AG09309 (cell line): ENCODE measurements around the gene TAF10.

ENCODE experiments used
- DNase-seq: peaks from one replicate; pipeline ENCODE4 v3.0.0-alpha.2; 2010; ENCODE audit warnings: low read depth
- H3K4me3 ChIP-seq: 2 replicates; pipeline ENCODE4 v1.5.1; 2011; ENCODE audit warnings: mild to moderate bottlenecking, low read depth, low read length, moderate library complexity; ENCODE audit not compliant: control insufficient read depth
- TF ChIP-seq, protein P1 (sequence below): IDR thresholded peaks from 2 replicates; pipeline ENCODE4 v1.5.1; 2011; ENCODE audit warnings: mild to moderate bottlenecking, low read depth, low read length, inconsistent platforms; ENCODE audit not compliant: insufficient read depth, control insufficient read depth; ENCODE audit errors: missing control alignments

The TAF10 gene

DNA sequence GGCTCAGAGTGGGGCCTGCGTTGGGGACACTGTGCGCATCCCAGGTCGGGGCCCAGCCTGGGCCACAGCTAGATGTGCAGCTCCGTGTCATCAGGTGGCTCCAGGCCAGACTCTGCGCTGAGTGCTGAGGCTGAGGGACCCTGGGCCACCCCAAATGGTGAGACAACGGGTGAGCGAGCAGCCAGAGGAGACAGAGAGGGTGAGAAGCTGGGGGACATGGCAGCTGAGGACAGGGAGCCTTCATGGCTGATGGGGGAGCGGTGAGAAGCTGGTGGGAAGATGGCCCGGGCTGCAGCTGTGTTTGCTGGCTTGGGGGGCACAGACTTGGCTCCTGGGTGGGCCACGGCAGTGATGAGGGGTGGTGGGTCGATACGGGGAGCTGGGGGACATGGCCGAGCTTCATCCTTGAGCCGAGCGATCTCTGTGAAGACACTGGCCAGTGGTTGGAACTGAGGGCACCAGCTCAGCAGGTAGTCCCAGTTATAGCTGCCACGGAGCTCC lies 9.7 kb upstream of the TAF10 start:
- no peak overlapping the region for H3K4me3 ChIP-seq
- DNase-seq = no peak
- TF ChIP-seq, protein P1, sequence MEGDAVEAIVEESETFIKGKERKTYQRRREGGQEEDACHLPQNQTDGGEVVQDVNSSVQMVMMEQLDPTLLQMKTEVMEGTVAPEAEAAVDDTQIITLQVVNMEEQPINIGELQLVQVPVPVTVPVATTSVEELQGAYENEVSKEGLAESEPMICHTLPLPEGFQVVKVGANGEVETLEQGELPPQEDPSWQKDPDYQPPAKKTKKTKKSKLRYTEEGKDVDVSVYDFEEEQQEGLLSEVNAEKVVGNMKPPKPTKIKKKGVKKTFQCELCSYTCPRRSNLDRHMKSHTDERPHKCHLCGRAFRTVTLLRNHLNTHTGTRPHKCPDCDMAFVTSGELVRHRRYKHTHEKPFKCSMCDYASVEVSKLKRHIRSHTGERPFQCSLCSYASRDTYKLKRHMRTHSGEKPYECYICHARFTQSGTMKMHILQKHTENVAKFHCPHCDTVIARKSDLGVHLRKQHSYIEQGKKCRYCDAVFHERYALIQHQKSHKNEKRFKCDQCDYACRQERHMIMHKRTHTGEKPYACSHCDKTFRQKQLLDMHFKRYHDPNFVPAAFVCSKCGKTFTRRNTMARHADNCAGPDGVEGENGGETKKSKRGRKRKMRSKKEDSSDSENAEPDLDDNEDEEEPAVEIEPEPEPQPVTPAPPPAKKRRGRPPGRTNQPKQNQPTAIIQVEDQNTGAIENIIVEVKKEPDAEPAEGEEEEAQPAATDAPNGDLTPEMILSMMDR = no peak

DNA sequence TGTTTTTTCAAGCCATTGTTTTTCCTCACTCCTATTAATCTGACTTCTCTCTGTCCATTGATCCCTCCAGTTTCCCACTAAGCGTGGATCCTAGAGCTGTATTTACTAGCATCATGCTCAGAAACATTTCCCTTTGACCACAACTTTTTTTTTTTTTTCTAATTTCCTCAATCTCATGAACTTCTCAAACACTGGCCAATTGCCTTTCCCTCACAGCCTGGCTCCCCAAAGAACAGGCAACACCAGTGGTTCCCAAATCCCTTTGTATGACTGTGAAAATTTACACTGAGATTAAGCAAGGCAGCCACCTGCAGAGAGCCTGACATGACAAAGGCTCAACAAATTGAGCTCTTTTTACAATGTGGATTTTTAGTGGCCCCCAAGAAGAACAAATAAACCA lies 8.6 kb upstream of the TAF10 start:
- no peak overlapping the region for H3K4me3 ChIP-seq
- TF ChIP-seq, protein P1 = no peak
- DNase-seq = no peak

DNA sequence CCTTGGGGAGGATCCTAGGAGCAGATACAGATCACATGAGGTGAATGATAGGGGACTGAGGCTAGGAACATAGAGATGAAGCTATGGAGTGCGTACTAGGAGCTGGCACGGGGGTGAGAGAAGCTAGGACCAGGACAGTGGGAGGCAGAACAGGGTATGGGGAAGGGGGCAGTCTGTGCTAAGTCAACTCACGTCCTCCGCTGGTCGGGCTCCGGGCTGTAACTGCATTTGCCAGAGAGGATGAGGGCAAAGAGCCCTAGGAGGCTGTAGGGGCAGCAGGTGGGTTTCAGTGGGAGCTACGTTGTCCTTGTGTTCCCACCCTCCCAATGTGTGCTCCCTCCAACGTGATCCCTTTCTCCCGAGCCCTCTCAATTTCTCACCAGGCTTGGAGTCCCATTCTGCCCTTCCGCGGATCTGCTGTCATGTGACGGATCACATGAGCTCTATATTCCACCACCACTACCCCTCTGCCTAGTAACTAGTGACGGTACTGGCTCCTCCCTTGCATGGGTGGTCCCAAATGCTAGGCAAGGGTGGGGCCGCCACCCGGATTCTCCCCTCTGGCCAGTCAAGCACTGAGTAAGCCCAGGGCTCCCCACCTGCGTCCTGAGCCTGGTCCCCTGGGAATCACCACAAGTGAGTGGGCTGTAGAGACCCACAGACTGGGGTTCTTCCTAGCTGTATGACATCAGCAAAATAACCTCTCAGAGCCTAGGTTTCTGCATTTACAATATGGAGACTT lies 7.2 kb upstream of the TAF10 start, which contains the start of gene TPP1:
TSS of gene TPP1 (minus strand) at position 419 of the 742 bp plus-strand sequence. CDS start at position 397, 22 bp downstream.
- peak; percentile 79 for DNase-seq
- TF ChIP-seq, protein P1 = no peak

DNA sequence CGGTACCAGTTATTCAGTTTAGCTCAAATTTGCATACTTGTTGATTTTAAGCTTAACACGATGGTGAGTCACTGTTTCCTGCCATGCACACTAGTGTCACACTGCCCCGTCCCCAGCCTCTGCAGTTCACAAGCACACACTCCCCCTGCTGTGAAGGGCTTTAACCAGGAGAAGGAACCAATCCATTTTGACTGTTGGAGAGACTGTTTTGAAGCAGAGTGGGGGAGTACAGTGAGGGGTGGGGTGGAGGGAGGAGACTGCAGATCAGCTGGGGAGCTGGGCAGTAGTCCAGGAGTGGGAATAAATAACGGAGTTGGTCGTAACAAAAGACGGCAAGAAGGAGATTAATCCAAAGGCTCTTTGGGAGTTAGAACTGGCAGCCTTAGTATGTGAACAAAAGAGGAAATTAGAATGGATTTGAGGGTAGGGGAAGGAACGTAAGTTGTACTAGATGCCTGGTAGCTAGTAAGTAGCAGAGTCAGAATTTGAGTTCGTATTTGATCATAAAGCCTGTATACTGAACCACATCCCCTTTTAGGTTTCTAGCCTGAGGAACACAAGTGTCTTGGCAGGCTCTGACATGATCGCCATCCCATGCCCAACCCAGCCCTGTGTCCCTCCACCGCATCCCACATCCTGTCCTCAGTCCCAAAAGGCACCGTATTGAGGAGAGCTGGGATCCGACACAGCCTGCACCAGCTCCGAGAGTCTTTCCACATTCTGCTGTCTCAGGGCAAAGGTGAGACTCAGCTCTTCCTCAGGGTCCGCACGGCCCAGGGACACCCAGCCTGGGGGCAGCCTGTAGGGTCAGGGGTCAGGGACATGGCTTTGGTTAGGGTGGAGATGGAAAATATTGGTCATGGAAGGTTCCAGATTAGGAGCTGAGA lies 6.3 kb upstream of the TAF10 start:
- TF ChIP-seq, protein P1 = no peak
- peak overlapping the region; percentile 65 for H3K4me3 ChIP-seq
- peak; percentile 44 for DNase-seq

More for the DNA sequence above, 7.2 kb upstream of the TAF10 start, which contains the start of gene TPP1:
- H3K4me3 ChIP-seq = peak within 1 kb of the TSS; percentile 65

DNA sequence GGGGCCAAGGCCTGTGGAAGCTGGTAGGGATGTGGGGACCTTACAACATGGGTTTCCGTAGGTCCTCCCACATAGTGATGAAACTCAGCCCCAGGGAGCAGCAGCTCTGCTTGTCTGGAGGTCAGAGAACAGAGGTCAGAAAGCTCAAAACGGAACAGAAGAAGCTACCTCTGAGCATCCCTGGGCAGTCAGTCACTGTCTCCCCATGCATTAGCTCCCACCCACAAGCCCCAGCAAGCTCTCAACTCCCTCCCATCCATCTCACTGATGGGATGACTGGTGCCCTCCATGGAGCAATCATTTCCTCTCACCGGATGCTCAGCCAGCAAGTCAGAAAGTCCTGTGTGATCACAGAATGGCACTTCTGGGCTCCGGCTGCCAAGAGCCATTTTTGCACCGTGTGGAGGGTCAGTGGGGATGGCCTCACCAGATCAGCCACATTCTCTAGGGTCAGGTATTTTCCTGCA lies 5.3 kb upstream of the TAF10 start:
- TF ChIP-seq, protein P1 = no peak
- DNase-seq = no peak
- peak overlapping the region; percentile 0 for H3K4me3 ChIP-seq

DNA sequence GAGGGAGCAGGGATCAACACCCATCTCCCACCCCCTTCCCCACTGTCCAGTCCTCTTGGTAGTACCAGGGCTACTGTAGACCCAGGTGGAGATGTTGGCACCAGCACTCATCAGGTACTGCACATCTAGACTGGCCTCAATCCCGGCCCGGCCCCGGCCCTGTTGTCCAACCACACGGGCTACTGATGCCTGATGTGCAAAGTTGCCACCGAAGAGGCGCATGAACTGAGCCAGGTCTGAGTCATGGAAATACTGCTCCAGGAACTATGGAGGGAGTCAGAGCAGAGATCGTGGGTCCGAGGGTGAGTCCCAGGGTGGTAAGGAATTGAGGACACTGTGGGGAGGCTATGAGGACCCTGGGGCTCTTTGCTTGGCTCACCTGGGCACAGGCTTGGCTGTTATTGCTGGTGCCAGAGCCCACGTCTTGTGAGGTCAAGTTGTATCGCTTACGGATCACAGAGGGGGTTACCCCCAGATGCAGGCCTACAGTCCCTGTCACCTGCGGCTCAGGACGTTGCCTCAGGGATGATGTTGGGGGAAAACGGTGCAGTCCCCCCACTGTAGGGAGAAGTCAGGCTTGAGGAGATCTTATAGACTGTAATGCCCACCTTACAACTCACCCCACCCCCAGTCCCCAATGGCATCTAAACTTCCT lies 4.7 kb upstream of the TAF10 start:
- H3K4me3 ChIP-seq = no peak overlapping the region
- TF ChIP-seq, protein P1 = no peak

More for the DNA sequence above, 4.7 kb upstream of the TAF10 start:
- DNase-seq = no peak
